ENCODE data around the gene NSD1.

DNA sequence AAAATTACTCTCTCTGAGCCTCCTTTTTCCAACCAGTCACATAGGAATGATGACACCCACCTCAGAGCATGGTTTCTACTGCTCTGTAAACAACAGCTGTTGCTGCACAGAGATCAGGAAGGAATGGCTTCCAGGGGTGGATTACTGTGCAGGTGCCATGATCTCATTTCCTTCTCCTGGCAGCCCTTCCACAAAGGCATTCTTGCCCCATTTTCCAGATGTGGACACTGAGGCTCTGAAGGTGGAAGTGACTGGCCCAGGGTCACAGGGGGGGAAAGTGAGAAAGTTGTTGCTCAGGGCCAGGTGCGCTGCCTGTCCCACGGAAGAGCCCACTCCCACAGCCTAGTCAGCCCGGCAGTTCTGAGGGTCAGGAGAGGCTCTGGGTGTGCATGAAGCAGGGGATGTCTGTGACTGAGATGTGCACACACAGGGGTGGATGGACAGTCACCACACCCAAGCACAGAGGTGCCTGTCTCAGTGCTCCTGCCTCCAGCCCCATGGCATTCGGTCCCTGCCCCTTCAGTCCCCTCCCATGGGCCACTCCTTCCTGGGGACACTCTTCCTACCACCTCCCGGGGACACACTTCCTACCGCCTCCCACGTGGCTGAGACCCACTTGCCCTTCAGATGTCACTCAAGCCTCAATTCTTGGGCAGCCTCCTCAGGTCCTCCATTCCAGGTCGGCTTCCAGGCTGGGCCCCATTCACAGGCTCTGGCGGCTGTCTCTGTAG, 29.9 kb upstream of the NSD1 start:
- TF ChIP-seq, protein P1, sequence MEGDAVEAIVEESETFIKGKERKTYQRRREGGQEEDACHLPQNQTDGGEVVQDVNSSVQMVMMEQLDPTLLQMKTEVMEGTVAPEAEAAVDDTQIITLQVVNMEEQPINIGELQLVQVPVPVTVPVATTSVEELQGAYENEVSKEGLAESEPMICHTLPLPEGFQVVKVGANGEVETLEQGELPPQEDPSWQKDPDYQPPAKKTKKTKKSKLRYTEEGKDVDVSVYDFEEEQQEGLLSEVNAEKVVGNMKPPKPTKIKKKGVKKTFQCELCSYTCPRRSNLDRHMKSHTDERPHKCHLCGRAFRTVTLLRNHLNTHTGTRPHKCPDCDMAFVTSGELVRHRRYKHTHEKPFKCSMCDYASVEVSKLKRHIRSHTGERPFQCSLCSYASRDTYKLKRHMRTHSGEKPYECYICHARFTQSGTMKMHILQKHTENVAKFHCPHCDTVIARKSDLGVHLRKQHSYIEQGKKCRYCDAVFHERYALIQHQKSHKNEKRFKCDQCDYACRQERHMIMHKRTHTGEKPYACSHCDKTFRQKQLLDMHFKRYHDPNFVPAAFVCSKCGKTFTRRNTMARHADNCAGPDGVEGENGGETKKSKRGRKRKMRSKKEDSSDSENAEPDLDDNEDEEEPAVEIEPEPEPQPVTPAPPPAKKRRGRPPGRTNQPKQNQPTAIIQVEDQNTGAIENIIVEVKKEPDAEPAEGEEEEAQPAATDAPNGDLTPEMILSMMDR (optimal IDR thresholded peaks at IDR 0.05 in 1 of 3, IDR thresholded peaks at IDR 0.05 in 1 of 3, conservative IDR thresholded peaks at IDR 0.05 in 1 of 3; ENCODE audit: extremely low read depth in 1 of 3, insufficient read depth in 2 of 3, low read length in 3 of 3): no peak
- no peak for TF ChIP-seq EZH2 (IDR thresholded peaks at IDR 0.05; ENCODE audit: low read length)

Data from keratinocyte (primary cell).